Measurements from ENCODE around the gene TSPAN3. TPM values are rescaled to one million over a fixed set of nuclear protein-coding genes. Genes with fewer than 3 reads are reported as not detected.

The TSPAN3 gene
- total and polyA plus RNA-seq, 11 donors, result 58.1 to 247 (median 133) TPM

GRCh38 chr15:77033729-77034671, 36.9 kb downstream of the TSPAN3 start:
- intact Hi-C loops (cut with DNase I), result no loop called here
- 80 to 87% (median 83%) methylated on average over 12 to 13 of the region's 13 CpGs for WGBS, 4 donors

GRCh38 chr15:77033417-77033728, 37.5 kb downstream of the TSPAN3 start:
- ATAC-seq, result no peak
- DNase-seq, result peak in 1 of 5 donors; percentile 23
- Histone ChIP-seq H3K4me3 (no peak overlapping the region), H3K27ac (no peak overlapping the region), H3K27me3 (peaks cover 0 to 7% (median 0%) of the 10 kb centered on the region in 9 donors), H3K4me1 (peaks cover 0 to 10% (median 1%) of the 10 kb centered on the region in 12 donors), H3K9me3 (no peaks in the 10 kb centered on the region), H3K36me3 (peaks cover 0 to 61% (median 0%) of the 10 kb centered on the region in 9 donors)
- intact Hi-C loops (cut with DNase I), result no loop called here
- 90 to 98% (median 95%) methylated on average over 4 of the region's 4 CpGs; no CpG with 5 or more reads in 1 of the 4 donors for WGBS, 4 donors
- TF ChIP-seq POLR2A (IDR thresholded peaks at IDR 0.05) (no peak), CTCF (IDR thresholded peaks at IDR 0.05) (no peak)

More at GRCh38 chr15:77033729-77034671, 36.9 kb downstream of the TSPAN3 start:
- H3K9me3 ChIP-seq, result no peaks in the 10 kb centered on the region
- H3K36me3 ChIP-seq, result peaks cover 0 to 55% (median 0%) of the 10 kb centered on the region in 9 donors
- H3K27ac ChIP-seq, result no peak overlapping the region
- H3K4me3 ChIP-seq, result no peak overlapping the region
- H3K27me3 ChIP-seq, result peaks cover 0 to 7% (median 0%) of the 10 kb centered on the region in 9 donors
- TF ChIP-seq POLR2A (IDR thresholded peaks at IDR 0.05) (no peak), CTCF (IDR thresholded peaks at IDR 0.05) (no peak)
- peaks cover 0 to 14% (median 0%) of the 10 kb centered on the region in 12 donors for H3K4me1 ChIP-seq
- ATAC-seq (no peak), DNase-seq (peak in 4 of 5 donors; percentile 6 to 36 (median 16))

GRCh38 chr15:77032647-77033416, 38.1 kb downstream of the TSPAN3 start:
- peaks cover 0 to 66% (median 0%) of the 10 kb centered on the region in 9 donors for H3K36me3 ChIP-seq
- 68 to 87% (median 84%) methylated on average over 12 to 18 of the region's 18 CpGs for WGBS, 4 donors
- peaks cover 0 to 14% (median 5%) of the 10 kb centered on the region in 12 donors for H3K4me1 ChIP-seq
- H3K9me3 ChIP-seq, result no peaks in the 10 kb centered on the region
- no peak for ATAC-seq
- intact Hi-C loops (cut with DNase I), result no loop called here
- no peak overlapping the region for H3K4me3 ChIP-seq
- TF ChIP-seq POLR2A (IDR thresholded peaks at IDR 0.05), result no peak
- no peak for TF ChIP-seq CTCF (IDR thresholded peaks at IDR 0.05)
- H3K27ac ChIP-seq, result no peak overlapping the region
- peak in 4 of 5 donors; percentile 4 to 46 (median 18) for DNase-seq
- peaks cover 0 to 7% (median 0%) of the 10 kb centered on the region in 9 donors for H3K27me3 ChIP-seq
